AG04449 (cell line): ENCODE results near the gene DENND10.
"Not testable (repeated sequence)": the region's sequence is repeated elsewhere in the genome, so short reads cannot be mapped to it uniquely, and the experiment has no call there.

Experiments
- CTCF ChIA-PET: fragments of 350-600 bp; formaldehyde crosslinking; extraction: SDS; loops from one replicate; lab custom pipeline; 2021; ENCODE audit warnings: antibody characterized with exemption; lab: Yijun Ruan, JAX
- POLR2A ChIA-PET: fragments of 400-600, 350-600 bp; formaldehyde crosslinking; extraction: SDS; loops from one replicate; lab custom pipeline; 2020; ENCODE audit warnings: antibody characterized with exemption, inconsistent platforms; lab: Yijun Ruan, JAX
- DNase-seq: peaks from one replicate; pipeline ENCODE4 v3.0.0-alpha.2; 2010; ENCODE audit warnings: low read depth, low spot score
- H3K4me3 ChIP-seq: 2 replicates; pipeline ENCODE4 v1.5.1; 2011; ENCODE audit warnings: low read depth, mild to moderate bottlenecking, control low read depth, low read length
- CTCF ChIP-seq: IDR thresholded peaks from one replicate; pipeline ENCODE4 v1.5.1; 2011; ENCODE audit warnings: mild to moderate bottlenecking, moderate library complexity, low read length, control low read depth, inconsistent platforms; ENCODE audit not compliant: insufficient read depth; ENCODE audit errors: missing control alignments

DENND10 gene

GRCh38 chr10:119105155-119105554 is 1.2 kb downstream of the DENND10 start:
- ChIA-PET POLR2A (interaction anchor here (0.7 to 1.8 kb wide), 5 partner anchors 9 to 28 kb away, joined by 3 to 8 read pairs (median 4); no protein-coding TSS in a partner anchor), CTCF (interaction anchor here (1.0 to 1.5 kb wide), 2 partner anchors 11 to 14 kb away, joined by 4 read pairs; no protein-coding TSS in a partner anchor)
- no peak for DNase-seq
- no peak for TF ChIP-seq CTCF
- H3K4me3 ChIP-seq: peak overlapping the region; percentile 83

DNA sequence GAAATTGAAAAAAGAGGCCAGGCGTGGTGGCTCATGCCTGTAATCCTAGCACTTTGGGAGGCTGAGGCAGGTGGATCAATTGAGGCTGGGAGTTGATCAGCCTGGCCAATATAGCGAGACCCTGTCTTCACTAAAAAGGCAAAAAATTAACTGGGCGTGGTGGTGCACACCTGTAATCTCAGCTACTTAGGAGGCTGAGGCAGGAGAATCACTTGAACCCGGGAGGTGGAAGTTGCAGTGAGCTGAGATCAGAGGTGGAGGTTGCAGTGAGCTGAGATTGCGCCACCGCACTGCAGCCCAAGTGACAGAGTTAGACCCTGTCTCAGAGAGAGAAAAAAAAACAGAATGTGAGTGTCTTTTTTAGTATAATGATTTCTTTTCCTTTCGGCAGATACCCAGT is 2.0 kb downstream of the DENND10 start:
- DNase-seq, H3K4me3 ChIP-seq, POLR2A ChIA-PET, CTCF ChIA-PET: not testable (repeated sequence)

- not testable (repeated sequence) for DNase-seq, H3K4me3 ChIP-seq
- ChIA-PET POLR2A (interaction anchor here (0.7 kb wide), 1 partner anchor 733 kb away, joined by 4 read pairs; no protein-coding TSS in a partner anchor), CTCF (interaction anchor here (1.0 kb wide), 1 partner anchor 46 kb away, joined by 3 read pairs; no protein-coding TSS in a partner anchor)
Observed at GRCh38 chr10:119107106-119107505, 3.2 kb downstream of the DENND10 start.

DNA sequence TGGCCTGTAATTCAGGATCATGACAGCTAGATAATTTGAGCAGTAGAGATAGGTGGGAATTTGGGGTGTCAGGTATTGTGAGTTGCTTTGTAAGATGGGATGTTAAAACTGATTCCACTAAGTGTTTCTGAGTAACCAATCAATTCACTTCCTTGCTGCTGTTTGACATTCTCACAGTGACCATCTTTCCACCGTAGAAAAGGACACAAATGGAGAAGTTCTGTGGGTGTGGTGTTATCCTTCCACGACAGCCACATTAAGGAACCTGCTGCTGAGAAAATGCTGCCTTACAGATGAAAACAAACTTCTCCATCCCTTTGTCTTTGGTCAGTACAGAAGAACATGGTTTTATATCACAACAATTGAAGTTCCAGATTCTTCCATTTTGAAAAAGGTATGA is 3.9 kb downstream of the DENND10 start:
- DNase-seq, H3K4me3 ChIP-seq: not testable (repeated sequence)
- CTCF ChIA-PET: interaction anchor here (1.0 kb wide), 1 partner anchor 45 kb away, joined by 3 read pairs; no protein-coding TSS in a partner anchor
- POLR2A ChIA-PET: interaction anchor here (0.7 kb wide), 1 partner anchor 734 kb away, joined by 4 read pairs; no protein-coding TSS in a partner anchor

GRCh38 chr10:119112056-119112455 is 8.1 kb downstream of the DENND10 start:
- H3K4me3 ChIP-seq: no peak overlapping the region
- no peak for TF ChIP-seq CTCF
- ChIA-PET CTCF (no interaction called here), POLR2A (interaction anchor here (0.7 to 1.4 kb wide), 3 partner anchors 8 to 421 kb away, joined by 3 to 4 read pairs (median 3); partner anchors contain the start of genes DENND10 and EIF3A)
- DNase-seq: peak; percentile 64

DNA sequence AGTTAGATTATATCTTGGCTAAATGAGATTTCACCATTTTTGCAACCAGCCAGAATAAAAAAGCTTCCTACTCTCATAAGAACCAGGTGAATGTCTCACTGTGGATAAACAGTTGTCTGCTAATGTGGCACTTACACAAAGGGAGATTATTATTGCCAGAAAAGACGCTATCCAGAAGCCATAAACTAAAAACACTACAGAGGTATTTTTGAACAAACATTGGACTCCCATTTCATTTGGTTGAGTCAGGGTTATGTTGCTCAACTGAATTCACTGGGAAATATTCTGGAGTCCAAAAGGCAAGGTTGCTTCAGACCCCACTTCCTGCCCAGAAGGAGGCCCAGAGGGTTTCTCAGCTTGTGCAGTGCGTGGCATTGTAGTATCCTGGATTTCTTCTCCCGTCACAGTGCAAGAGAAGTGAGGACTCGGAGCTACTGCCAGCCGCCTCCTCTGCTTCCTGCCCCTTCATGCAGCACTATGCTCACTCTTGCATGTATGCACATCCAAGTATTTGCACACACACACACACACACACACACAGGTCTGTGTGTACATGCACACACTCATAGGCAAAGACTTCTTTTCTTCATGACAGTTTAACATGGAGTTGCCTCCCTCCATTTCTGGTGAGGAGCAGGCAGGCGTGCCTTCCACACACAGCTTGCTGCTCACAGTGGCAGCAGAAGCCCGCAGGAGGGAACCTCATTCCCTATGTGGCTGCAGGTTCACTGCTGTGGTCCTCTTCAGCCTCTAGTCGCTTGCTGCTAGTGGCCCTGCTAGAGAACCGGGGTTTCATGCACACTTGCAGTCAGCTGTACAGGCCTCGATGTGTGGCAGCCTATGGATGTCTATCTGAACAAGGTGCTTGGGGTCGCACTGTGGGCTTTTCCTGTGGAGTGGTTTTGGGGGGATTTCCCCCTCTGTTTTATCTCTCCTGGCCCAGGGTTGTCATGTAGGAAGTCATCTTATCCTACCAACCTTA is 10.1 kb downstream of the DENND10 start:
- POLR2A ChIA-PET: interaction anchor here (1.0 kb wide), 1 partner anchor 10 kb away, joined by 5 read pairs; the partner anchor contains the start of gene DENND10
- TF ChIP-seq CTCF: no peak
- H3K4me3 ChIP-seq: no peak overlapping the region
- peak; percentile 84 for DNase-seq
- CTCF ChIA-PET: no interaction called here

- ChIA-PET CTCF (interaction anchor here (0.7 to 1.5 kb wide), 4 partner anchors 10 to 353 kb away, joined by 3 to 4 read pairs (median 3); no protein-coding TSS in a partner anchor), POLR2A (no interaction called here)
- TF ChIP-seq CTCF: no peak
- DNase-seq: no peak
- no peak overlapping the region for H3K4me3 ChIP-seq
Observed at GRCh38 chr10:119115926-119116325, 12.0 kb downstream of the DENND10 start.
